ENCODE results near the gene DOCK2.

The DOCK2 gene

DNA sequence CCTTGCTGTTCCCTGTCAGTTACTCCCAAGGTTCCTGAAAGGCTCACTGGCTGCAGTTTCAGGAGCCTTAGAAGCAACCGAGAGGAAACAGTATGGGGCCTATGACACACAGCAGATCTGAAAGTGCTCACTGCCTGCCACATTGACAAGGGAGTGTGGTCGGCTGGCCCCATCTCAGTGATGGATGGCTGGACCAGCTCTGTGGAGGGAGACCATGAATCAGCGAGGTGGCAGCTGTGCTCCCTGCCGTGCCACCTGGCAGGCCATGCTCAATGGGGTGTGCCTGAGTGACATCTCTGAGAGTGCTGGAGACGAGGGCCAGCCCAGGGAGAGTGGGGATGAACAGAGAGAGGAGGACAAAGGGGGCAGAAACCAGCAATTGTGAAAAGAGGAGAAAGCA is 49.1 kb downstream of the DOCK2 start:
- no peaks in the 10 kb centered on the region for H3K36me3 ChIP-seq (ENCODE audit: insufficient read depth, low read length)
- no peak for DNase-seq (ENCODE audit: low read depth, low spot score)
- H3K27ac ChIP-seq = no peak overlapping the region
- no peak overlapping the region for H3K9ac ChIP-seq (ENCODE audit: insufficient read length)
- TF ChIP-seq FOXP2 (optimal IDR thresholded peaks at IDR 0.05; ENCODE audit: control extremely low read depth, extremely low read length, insufficient read depth) (no peak), POLR2AphosphoS5 (IDR thresholded peaks at IDR 0.05; ENCODE audit: borderline replicate concordance, low read depth, low read length) (no peak), EZH2 (IDR thresholded peaks at IDR 0.05) (no peak)
- H3K9me3 ChIP-seq (ENCODE audit: low read depth, low read length) = no peaks in the 10 kb centered on the region
- H3K4me3 ChIP-seq = no peak overlapping the region

DNA sequence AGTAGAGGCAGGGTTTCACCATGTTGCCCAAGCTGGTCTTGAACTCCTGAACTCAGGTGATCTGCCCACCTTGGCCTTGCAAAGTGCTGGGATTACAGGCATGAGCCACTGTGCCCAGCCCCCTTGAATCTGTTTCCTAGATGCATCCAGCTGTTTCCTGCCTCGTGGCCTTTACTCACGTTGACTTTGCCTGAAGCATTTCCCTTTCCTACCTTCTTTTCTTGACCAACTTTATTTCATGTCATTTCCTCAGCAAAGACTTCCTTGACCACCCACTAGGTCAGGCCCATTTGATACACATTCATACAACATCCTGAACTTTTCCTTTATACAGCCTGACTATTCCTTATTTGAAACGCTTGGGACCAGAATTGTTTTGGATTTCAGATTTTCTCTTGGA is 51.0 kb downstream of the DOCK2 start:
- Histone ChIP-seq H3K27ac (no peak overlapping the region), H3K36me3 (ENCODE audit: insufficient read depth, low read length) (no peaks in the 10 kb centered on the region), H3K4me3 (no peak overlapping the region), H3K9ac (ENCODE audit: insufficient read length) (no peak overlapping the region), H3K9me3 (ENCODE audit: low read depth, low read length) (no peaks in the 10 kb centered on the region)
- DNase-seq (ENCODE audit: low read depth, low spot score) = no peak
- TF ChIP-seq FOXP2 (optimal IDR thresholded peaks at IDR 0.05; ENCODE audit: control extremely low read depth, extremely low read length, insufficient read depth) (no peak), POLR2AphosphoS5 (IDR thresholded peaks at IDR 0.05; ENCODE audit: borderline replicate concordance, low read depth, low read length) (no peak), EZH2 (IDR thresholded peaks at IDR 0.05) (no peak)

DNA sequence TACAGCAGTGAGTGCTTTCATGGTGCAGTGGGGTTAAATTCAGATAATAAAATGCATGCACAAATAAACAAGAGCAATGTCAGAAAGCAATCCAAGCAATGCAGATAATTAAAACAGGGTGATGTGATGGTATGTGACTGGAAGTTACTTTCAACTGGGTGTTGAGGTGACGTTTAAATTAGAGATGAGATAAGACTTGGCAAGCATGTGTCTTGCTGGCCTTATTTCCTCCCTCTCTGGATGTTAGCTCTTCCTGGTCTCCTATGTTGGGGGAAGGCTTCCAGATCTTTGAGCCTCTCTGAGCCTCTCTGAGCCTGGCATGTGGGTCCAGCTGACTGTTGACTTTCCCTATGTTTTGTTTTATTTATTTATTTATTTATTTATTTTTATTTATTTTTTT is 54.4 kb downstream of the DOCK2 start:
- TF ChIP-seq POLR2AphosphoS5 (IDR thresholded peaks at IDR 0.05; ENCODE audit: borderline replicate concordance, low read depth, low read length) = no peak
- TF ChIP-seq FOXP2 (optimal IDR thresholded peaks at IDR 0.05; ENCODE audit: control extremely low read depth, extremely low read length, insufficient read depth) = no peak
- no peak for TF ChIP-seq EZH2 (IDR thresholded peaks at IDR 0.05)
- H3K4me3 ChIP-seq = no peak overlapping the region
- H3K9ac ChIP-seq (ENCODE audit: insufficient read length) = no peak overlapping the region
- no peak for DNase-seq (ENCODE audit: low read depth, low spot score)
- H3K9me3 ChIP-seq (ENCODE audit: low read depth, low read length) = no peaks in the 10 kb centered on the region
- H3K27ac ChIP-seq = no peak overlapping the region
- H3K36me3 ChIP-seq (ENCODE audit: insufficient read depth, low read length) = no peaks in the 10 kb centered on the region

DNA sequence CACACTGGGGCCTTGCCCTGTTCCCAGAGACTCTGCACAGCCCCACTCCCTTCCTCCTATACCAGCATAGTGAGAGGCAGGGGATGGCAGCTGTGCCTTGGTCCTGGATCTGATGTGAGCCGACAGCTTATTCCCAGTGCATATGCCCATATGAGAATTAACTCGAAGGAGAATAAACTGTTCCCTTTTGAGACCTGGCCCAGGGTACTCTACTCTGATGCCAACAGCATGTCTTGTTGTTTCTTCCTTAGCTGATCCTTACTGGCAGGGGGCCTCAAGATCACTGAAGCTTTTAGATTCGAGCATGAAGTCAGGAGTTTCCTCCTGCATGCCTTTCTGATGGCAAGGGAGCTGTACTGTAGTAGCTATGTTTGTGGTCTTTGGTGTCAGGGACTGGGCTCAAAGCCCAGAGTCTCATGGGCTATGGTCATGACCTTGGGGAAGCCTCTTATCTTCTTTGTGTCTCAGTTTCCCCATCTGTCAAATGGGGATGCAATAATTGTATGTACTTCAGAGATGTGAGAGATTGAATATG is 57.1 kb downstream of the DOCK2 start:
- TF ChIP-seq EZH2 (IDR thresholded peaks at IDR 0.05) = no peak
- no peak for TF ChIP-seq POLR2AphosphoS5 (IDR thresholded peaks at IDR 0.05; ENCODE audit: borderline replicate concordance, low read depth, low read length)
- TF ChIP-seq FOXP2 (optimal IDR thresholded peaks at IDR 0.05; ENCODE audit: control extremely low read depth, extremely low read length, insufficient read depth) = no peak
- H3K27ac ChIP-seq = no peak overlapping the region
- no peak overlapping the region for H3K4me3 ChIP-seq
- no peak for DNase-seq (ENCODE audit: low read depth, low spot score)
- H3K36me3 ChIP-seq (ENCODE audit: insufficient read depth, low read length) = no peaks in the 10 kb centered on the region
- H3K9ac ChIP-seq (ENCODE audit: insufficient read length) = no peak overlapping the region
- no peaks in the 10 kb centered on the region for H3K9me3 ChIP-seq (ENCODE audit: low read depth, low read length)

DNA sequence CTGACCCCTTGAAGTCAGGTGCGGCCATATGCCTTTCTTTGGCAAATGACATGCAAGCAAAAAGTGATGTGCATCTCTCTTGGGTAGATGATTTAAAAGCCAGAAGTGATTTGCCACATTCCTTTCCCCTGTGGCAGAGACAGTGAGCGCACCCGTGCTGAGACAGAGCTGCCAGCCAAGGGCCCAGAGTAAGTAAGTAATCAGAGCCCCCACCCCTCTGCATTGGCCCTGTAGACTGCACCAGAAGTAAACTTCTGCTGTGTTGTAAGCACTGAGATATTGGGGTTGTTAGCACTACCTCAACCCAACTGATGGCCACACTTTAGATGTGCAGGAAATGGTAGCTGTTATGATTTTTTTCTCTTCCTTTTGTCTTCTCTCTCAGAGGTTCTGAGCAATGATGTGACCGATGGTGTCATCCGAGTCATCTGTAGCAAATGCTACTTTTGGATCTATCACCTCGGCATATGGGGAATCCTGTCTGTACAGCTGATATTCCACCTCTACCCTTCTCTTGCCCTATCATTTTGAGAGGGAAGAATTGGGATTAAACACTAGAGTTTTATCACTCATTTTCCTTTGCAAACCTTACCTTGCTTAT is 58.0 kb downstream of the DOCK2 start:
- H3K36me3 ChIP-seq (ENCODE audit: insufficient read depth, low read length) = no peaks in the 10 kb centered on the region
- no peak for DNase-seq (ENCODE audit: low read depth, low spot score)
- TF ChIP-seq POLR2AphosphoS5 (IDR thresholded peaks at IDR 0.05; ENCODE audit: borderline replicate concordance, low read depth, low read length) = no peak
- TF ChIP-seq FOXP2 (optimal IDR thresholded peaks at IDR 0.05; ENCODE audit: control extremely low read depth, extremely low read length, insufficient read depth) = no peak
- no peak for TF ChIP-seq EZH2 (IDR thresholded peaks at IDR 0.05)

DNA sequence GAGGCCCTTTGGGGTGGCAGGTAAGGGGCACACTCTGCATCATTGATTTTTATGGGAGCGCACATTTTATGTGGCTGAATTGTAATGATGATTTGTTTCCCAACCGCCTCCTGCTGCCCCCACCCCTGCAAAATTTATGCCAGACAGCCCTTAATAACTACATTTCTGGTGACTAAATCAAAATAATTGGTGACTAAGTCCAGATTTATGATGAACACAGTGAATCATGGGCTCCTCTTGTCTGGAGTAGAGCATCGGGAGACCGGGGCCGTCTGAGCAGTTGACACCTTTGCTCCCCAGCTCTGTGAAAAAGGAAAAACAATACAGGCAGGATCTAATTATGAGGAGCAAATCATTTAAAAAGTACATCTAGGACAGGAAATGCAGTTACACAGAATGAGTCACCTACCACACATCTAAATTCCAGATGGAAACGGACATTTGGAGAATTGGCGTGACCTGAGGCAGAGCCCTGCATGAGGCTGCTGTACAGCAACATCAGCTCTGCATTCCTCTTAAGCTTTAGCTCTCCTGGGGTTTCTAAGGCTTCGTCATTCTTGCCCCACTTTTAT is 58.9 kb downstream of the DOCK2 start:
- Histone ChIP-seq H3K4me3 (no peak overlapping the region), H3K36me3 (ENCODE audit: insufficient read depth, low read length) (no peaks in the 10 kb centered on the region), H3K9ac (ENCODE audit: insufficient read length) (no peak overlapping the region), H3K27ac (no peak overlapping the region), H3K9me3 (ENCODE audit: low read depth, low read length) (no peaks in the 10 kb centered on the region)
- no peak for DNase-seq (ENCODE audit: low read depth, low spot score)
- TF ChIP-seq EZH2 (IDR thresholded peaks at IDR 0.05) (no peak), FOXP2 (optimal IDR thresholded peaks at IDR 0.05; ENCODE audit: control extremely low read depth, extremely low read length, insufficient read depth) (no peak), POLR2AphosphoS5 (IDR thresholded peaks at IDR 0.05; ENCODE audit: borderline replicate concordance, low read depth, low read length) (no peak)

More for the DNA sequence above, 58.0 kb downstream of the DOCK2 start:
- no peak overlapping the region for H3K27ac ChIP-seq
- no peak overlapping the region for H3K9ac ChIP-seq (ENCODE audit: insufficient read length)
- H3K4me3 ChIP-seq = no peak overlapping the region
- H3K9me3 ChIP-seq (ENCODE audit: low read depth, low read length) = no peaks in the 10 kb centered on the region

DNA sequence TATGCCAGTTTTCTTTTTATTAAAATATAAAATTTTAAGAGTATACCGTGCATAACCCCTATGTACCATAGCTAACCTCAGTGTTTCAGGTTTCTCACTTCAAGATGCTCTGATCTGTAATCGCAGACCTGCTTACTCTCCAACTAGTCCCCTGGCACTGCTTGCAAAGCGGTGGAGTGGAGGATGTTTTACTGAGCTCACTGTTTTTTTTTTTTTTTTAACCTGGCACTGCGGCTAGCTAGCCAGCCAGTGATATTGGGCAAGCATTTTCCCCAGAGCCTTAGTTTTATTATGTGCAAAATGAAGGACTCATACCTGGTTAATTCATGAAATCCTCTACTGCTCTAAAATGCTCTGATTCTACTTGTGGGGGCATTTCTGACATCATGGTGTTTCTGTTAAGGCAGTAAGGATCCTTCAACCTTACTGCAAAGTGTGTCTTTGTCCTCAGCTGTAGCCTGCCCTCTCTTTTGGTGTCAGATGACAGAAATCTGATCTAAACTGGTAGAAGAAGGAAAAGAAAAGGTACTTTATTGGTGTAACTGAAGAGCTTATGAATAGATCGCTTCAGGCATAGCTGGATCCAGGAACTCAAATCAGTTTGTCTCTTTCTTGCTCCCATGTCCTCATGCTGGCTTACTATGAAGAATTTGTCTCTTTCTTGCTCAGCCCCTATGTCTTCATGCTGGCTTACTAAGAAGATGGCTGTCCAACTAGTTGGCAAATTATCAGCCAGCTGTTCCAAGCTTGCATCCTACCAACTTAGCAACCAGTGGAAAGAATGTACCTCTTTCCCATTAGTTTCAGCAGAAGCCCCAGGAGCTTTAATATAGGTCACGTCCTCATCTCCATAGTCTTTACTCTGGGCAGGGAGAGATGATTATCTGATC is 59.8 kb downstream of the DOCK2 start:
- no peak overlapping the region for H3K9ac ChIP-seq (ENCODE audit: insufficient read length)
- no peak for DNase-seq (ENCODE audit: low read depth, low spot score)
- no peaks in the 10 kb centered on the region for H3K36me3 ChIP-seq (ENCODE audit: insufficient read depth, low read length)
- no peak overlapping the region for H3K27ac ChIP-seq
- no peaks in the 10 kb centered on the region for H3K9me3 ChIP-seq (ENCODE audit: low read depth, low read length)
- TF ChIP-seq POLR2AphosphoS5 (IDR thresholded peaks at IDR 0.05; ENCODE audit: borderline replicate concordance, low read depth, low read length) = no peak
- TF ChIP-seq EZH2 (IDR thresholded peaks at IDR 0.05) = no peak
- TF ChIP-seq FOXP2 (optimal IDR thresholded peaks at IDR 0.05; ENCODE audit: control extremely low read depth, extremely low read length, insufficient read depth) = no peak
- no peak overlapping the region for H3K4me3 ChIP-seq

DNA sequence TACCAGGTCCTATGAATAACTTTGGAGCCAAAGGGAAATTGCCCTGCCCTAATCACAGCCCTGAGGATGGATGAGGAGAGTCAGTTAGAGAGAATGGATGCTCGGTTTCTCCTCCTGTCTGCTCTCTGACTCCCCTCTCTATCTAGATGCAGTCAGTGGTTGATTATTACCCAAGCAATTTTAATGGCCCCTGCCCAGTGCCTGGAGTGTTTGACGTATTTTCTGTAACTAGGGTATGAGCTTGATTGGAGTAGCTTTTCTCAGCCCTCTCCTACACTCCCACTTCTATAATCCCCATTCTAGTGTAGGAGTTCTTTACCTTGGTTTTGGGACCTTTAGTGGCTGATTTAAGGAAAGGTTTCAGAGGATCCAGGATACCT is 60.4 kb downstream of the DOCK2 start:
- no peaks in the 10 kb centered on the region for H3K36me3 ChIP-seq (ENCODE audit: insufficient read depth, low read length)
- no peak overlapping the region for H3K9ac ChIP-seq (ENCODE audit: insufficient read length)
- TF ChIP-seq EZH2 (IDR thresholded peaks at IDR 0.05) = no peak
- no peak for TF ChIP-seq POLR2AphosphoS5 (IDR thresholded peaks at IDR 0.05; ENCODE audit: borderline replicate concordance, low read depth, low read length)
- no peak for TF ChIP-seq FOXP2 (optimal IDR thresholded peaks at IDR 0.05; ENCODE audit: control extremely low read depth, extremely low read length, insufficient read depth)
- no peak overlapping the region for H3K4me3 ChIP-seq
- DNase-seq (ENCODE audit: low read depth, low spot score) = no peak
- no peaks in the 10 kb centered on the region for H3K9me3 ChIP-seq (ENCODE audit: low read depth, low read length)
- no peak overlapping the region for H3K27ac ChIP-seq
